HepG2 (cell line): Measurements from ENCODE around the gene PSMC4. TPM values are rescaled to one million over a fixed set of nuclear protein-coding genes. Genes with fewer than 3 reads are reported as not detected.

Experiments used
- CREM ChIP-seq, 2 experiments: sonication (generic) in 1 of 2; formaldehyde crosslinking in 1 of 2; IDR thresholded peaks; 2 replicates each; pipeline versions ENCODE4 v1.4.0 to v1.6.1; 2016 to 2020; ENCODE audit warnings: antibody characterized with exemption in 1 of 2, mild to moderate bottlenecking in 1 of 2, missing genetic modification reagents in 1 of 2
- FLYWCH1 ChIP-seq: sonication (generic); formaldehyde crosslinking; IDR thresholded peaks from 2 replicates; pipeline ENCODE4 v1.8.1; 2023; ENCODE audit warnings: mild to moderate bottlenecking, missing genetic modification reagents
- HNRNPK ChIP-seq: fragments of 200-400 bp; formaldehyde crosslinking; IDR thresholded peaks from 2 replicates; pipeline ENCODE4 v1.6.1; 2018; ENCODE audit warnings: low read length, low read depth, moderate library complexity, mild to moderate bottlenecking; ENCODE audit not compliant: poor library complexity, severe bottlenecking
- MEIS1 ChIP-seq: sonication (generic); formaldehyde crosslinking; IDR thresholded peaks from 2 replicates; pipeline ENCODE4 v1.9.0; 2021; ENCODE audit warnings: mild to moderate bottlenecking, missing genetic modification reagents, moderate library complexity, borderline replicate concordance
- NR1H2 ChIP-seq: sonication (generic); formaldehyde crosslinking; IDR thresholded peaks from 2 replicates; pipeline ENCODE4 v1.8.1; 2022; ENCODE audit warnings: low read depth, missing genetic modification reagents, borderline replicate concordance
- NRL ChIP-seq: sonication (generic); formaldehyde crosslinking; IDR thresholded peaks from 2 replicates; pipeline ENCODE4 v1.5.0; 2020; ENCODE audit warnings: missing genetic modification reagents, mild to moderate bottlenecking, moderate library complexity, borderline replicate concordance
- RNF219 ChIP-seq: sonication (generic); formaldehyde crosslinking; IDR thresholded peaks from 2 replicates; pipeline ENCODE4 v1.5.0; 2020; ENCODE audit warnings: mild to moderate bottlenecking, missing genetic modification reagents
- SAP130 ChIP-seq: IDR thresholded peaks from 2 replicates; pipeline ENCODE4 v1.6.1; 2016; ENCODE audit warnings: low read depth
- SMYD3 ChIP-seq: sonication (generic); formaldehyde crosslinking; IDR thresholded peaks from 2 replicates; pipeline ENCODE4 v1.8.1; 2023; ENCODE audit warnings: mild to moderate bottlenecking, missing genetic modification reagents
- TEAD2 ChIP-seq: sonication (generic); formaldehyde crosslinking; IDR thresholded peaks from 2 replicates; pipeline ENCODE4 v1.9.0; 2021; ENCODE audit warnings: missing genetic modification reagents
- U2AF1 ChIP-seq: fragments of 200-400 bp; formaldehyde crosslinking; optimal IDR thresholded peaks from 2 replicates; pipeline ENCODE3; 2017; ENCODE audit warnings: mild to moderate bottlenecking, low read depth, low read length
- WIZ ChIP-seq: sonication (generic); formaldehyde crosslinking; IDR thresholded peaks from 2 replicates; pipeline ENCODE4 v1.5.1; 2020; ENCODE audit warnings: mild to moderate bottlenecking, missing genetic modification reagents
- ZNF20 ChIP-seq: sonication (generic); formaldehyde crosslinking; IDR thresholded peaks from 2 replicates; pipeline ENCODE4 v1.4.0; 2020; ENCODE audit warnings: mild to moderate bottlenecking, moderate library complexity, missing genetic modification reagents
- ZNF33A ChIP-seq: sonication (generic); formaldehyde crosslinking; IDR thresholded peaks from 2 replicates; pipeline ENCODE4 v1.5.1; 2020; ENCODE audit warnings: missing genetic modification reagents, mild to moderate bottlenecking, moderate library complexity, borderline replicate concordance
- ZNF879 ChIP-seq: sonication (generic); formaldehyde crosslinking; IDR thresholded peaks from 2 replicates; pipeline ENCODE4 v1.8.1; 2023; ENCODE audit warnings: missing genetic modification reagents
- ZSCAN29 ChIP-seq: sonication (generic); formaldehyde crosslinking; conservative IDR thresholded peaks from 2 replicates; pipeline ENCODE4 v1.4.0; 2020; ENCODE audit warnings: mild to moderate bottlenecking, missing genetic modification reagents
- ZSCAN31 ChIP-seq: sonication (generic); formaldehyde crosslinking; IDR thresholded peaks from 2 replicates; pipeline ENCODE4 v1.5.0; 2020; ENCODE audit warnings: low read depth, mild to moderate bottlenecking, missing genetic modification reagents
- ZUFSP ChIP-seq: sonication (generic); formaldehyde crosslinking; IDR thresholded peaks from 2 replicates; pipeline ENCODE4 v1.9.0; 2021; ENCODE audit warnings: missing genetic modification reagents, mild to moderate bottlenecking, borderline replicate concordance
- polyA plus RNA-seq, 8 experiments: library from polyadenylated mRNA; depleted of rRNA in 3 of 8; stranded (reverse) in 7 of 8; unstranded in 1 of 8; fragments of >200 nt; fragmentation: Illumina TruSeq in 4 of 8; extraction: Trizol in 4 of 8; gene quantifications; 2 replicates each; pipeline versions ENCODE4 v1.2.1 to v1.2.3, GENCODE V29; 2011 to 2016; ENCODE audit warnings: low read depth in 4 of 8, missing spikeins in 1 of 8, mixed read lengths in 1 of 8; ENCODE audit not compliant: insufficient read depth in 1 of 8
- total RNA-seq, 5 experiments: library from RNA; depleted of rRNA; stranded (reverse); fragments of >200 nt; fragmentation: Illumina TruSeq; extraction: Trizol; gene quantifications; 2 replicates each; pipeline ENCODE4 v1.2.3, GENCODE V29; 2016; ENCODE audit warnings: low read depth in 1 of 5
- TF ChIP-seq, protein P1 (sequence below): IDR thresholded peaks from 2 replicates; pipeline ENCODE4 v1.6.1; 2012; ENCODE audit warnings: low read length, improper control_type of control experiment
- TF ChIP-seq, protein P2 (sequence below): sonication (generic); formaldehyde crosslinking; IDR thresholded peaks from 2 replicates; pipeline ENCODE4 v1.4.0; 2020; ENCODE audit warnings: missing genetic modification reagents

PSMC4 gene
- total and polyA plus RNA-seq, 2 of the 13 experiments (the other 11 are each of a cell fraction or from before 2014, with no cell fraction given): 49.9 to 160 TPM

- TF ChIP-seq ZNF33A (CRISPR knock-in tag): no peak
- TF ChIP-seq ZSCAN31 (CRISPR knock-in tag): no peak
- TF ChIP-seq CREM (IDR thresholded peaks at IDR 0.05): peak; percentile 78
- no peak for TF ChIP-seq CREM (CRISPR knock-in tag; IDR thresholded peaks at IDR 0.05)
- TF ChIP-seq WIZ: no peak
- TF ChIP-seq RNF219 (CRISPR knock-in tag): no peak
- TF ChIP-seq NR1H2: peak; percentile 41; the same call in 1 of the 2 replicates
- TF ChIP-seq, protein P1, sequence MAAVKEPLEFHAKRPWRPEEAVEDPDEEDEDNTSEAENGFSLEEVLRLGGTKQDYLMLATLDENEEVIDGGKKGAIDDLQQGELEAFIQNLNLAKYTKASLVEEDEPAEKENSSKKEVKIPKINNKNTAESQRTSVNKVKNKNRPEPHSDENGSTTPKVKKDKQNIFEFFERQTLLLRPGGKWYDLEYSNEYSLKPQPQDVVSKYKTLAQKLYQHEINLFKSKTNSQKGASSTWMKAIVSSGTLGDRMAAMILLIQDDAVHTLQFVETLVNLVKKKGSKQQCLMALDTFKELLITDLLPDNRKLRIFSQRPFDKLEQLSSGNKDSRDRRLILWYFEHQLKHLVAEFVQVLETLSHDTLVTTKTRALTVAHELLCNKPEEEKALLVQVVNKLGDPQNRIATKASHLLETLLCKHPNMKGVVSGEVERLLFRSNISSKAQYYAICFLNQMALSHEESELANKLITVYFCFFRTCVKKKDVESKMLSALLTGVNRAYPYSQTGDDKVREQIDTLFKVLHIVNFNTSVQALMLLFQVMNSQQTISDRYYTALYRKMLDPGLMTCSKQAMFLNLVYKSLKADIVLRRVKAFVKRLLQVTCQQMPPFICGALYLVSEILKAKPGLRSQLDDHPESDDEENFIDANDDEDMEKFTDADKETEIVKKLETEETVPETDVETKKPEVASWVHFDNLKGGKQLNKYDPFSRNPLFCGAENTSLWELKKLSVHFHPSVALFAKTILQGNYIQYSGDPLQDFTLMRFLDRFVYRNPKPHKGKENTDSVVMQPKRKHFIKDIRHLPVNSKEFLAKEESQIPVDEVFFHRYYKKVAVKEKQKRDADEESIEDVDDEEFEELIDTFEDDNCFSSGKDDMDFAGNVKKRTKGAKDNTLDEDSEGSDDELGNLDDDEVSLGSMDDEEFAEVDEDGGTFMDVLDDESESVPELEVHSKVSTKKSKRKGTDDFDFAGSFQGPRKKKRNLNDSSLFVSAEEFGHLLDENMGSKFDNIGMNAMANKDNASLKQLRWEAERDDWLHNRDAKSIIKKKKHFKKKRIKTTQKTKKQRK: no peak
- no peak; the same call in 1 of the 2 replicates for TF ChIP-seq FLYWCH1
- TF ChIP-seq TEAD2 (CRISPR knock-in tag): no peak
- no peak for TF ChIP-seq ZUFSP (CRISPR knock-in tag)
- no peak for TF ChIP-seq U2AF1
- TF ChIP-seq NRL: no peak
- peak; percentile 87 for TF ChIP-seq SAP130 (CRISPR knock-in tag)
- peak; percentile 64; the same call in 1 of the 2 replicates for TF ChIP-seq ZNF879 (CRISPR knock-in tag)
- TF ChIP-seq SMYD3: no peak; the same call in 1 of the 2 replicates
- TF ChIP-seq, protein P2, sequence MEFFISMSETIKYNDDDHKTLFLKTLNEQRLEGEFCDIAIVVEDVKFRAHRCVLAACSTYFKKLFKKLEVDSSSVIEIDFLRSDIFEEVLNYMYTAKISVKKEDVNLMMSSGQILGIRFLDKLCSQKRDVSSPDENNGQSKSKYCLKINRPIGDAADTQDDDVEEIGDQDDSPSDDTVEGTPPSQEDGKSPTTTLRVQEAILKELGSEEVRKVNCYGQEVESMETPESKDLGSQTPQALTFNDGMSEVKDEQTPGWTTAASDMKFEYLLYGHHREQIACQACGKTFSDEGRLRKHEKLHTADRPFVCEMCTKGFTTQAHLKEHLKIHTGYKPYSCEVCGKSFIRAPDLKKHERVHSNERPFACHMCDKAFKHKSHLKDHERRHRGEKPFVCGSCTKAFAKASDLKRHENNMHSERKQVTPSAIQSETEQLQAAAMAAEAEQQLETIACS (CRISPR knock-in tag): peak; percentile 49; the same call in 1 of the 2 replicates
- TF ChIP-seq ZNF20 (CRISPR knock-in tag): no peak
- peak; percentile 78 for TF ChIP-seq MEIS1
- TF ChIP-seq HNRNPK: no peak
- 0 out of 2 replicates have a peak, but pooled peaks have one; percentile 64 for TF ChIP-seq ZSCAN29 (CRISPR knock-in tag)
Observed at GRCh38 chr19:39996811-39997637, 26.1 kb downstream of the PSMC4 start, which contains the start of gene ZNF546 (continued).
